Natural killer cell (primary cell): ENCODE data around the gene ZFAND5. TPM values are rescaled to one million over a fixed set of nuclear protein-coding genes. Genes with fewer than 3 reads are reported as not detected.

ENCODE experiments used
- ATAC-seq, 3 donors: fragments of 150-1000 bp in 2 of 3; fragments of 200-7000 bp in 1 of 3; cut with Tn5 transposase; 1 replicate in 1 of 3; 2 replicates in 2 of 3; pipeline ENCODE4 v1.10.0; 2021; ENCODE audit warnings: mild to moderate bottlenecking in 2 of 3, moderate library complexity in 2 of 3
- DNase-seq, 2 donors: peaks; one replicate each; pipeline versions ENCODE4 v3.0.0 to v3.0.0-alpha.2; 2013 to 2021; ENCODE audit warnings: mixed read lengths in 1 of 2
- H3K27ac ChIP-seq: one replicate; pipeline ENCODE4 v1.5.1; 2013; ENCODE audit warnings: mild to moderate bottlenecking, low read length
- H3K27me3 ChIP-seq: one replicate; pipeline ENCODE4 v1.6.1; 2013; ENCODE audit warnings: low read length; ENCODE audit not compliant: control insufficient read depth, insufficient read depth
- H3K36me3 ChIP-seq: one replicate; pipeline ENCODE4 v1.6.1; 2013; ENCODE audit warnings: low read length; ENCODE audit not compliant: control insufficient read depth, insufficient read depth
- H3K4me1 ChIP-seq: one replicate; pipeline ENCODE4 v1.6.1; 2013; ENCODE audit warnings: low read length; ENCODE audit not compliant: control insufficient read depth, insufficient read depth
- H3K4me3 ChIP-seq: one replicate; pipeline ENCODE4 v1.5.1; 2013; ENCODE audit warnings: low read length
- H3K9me3 ChIP-seq: one replicate; pipeline ENCODE4 v1.6.1; 2013; ENCODE audit warnings: low read length; ENCODE audit not compliant: control insufficient read depth, insufficient read depth
- H3K27ac Mint-ChIP-seq, 2 donors: one replicate each; pipeline ENCODE4 v1.8.0; 2022; ENCODE audit warnings: mild to moderate bottlenecking in 2 of 2, mixed read lengths in 2 of 2, moderate library complexity in 1 of 2
- H3K27me3 Mint-ChIP-seq, 2 donors: one replicate each; pipeline ENCODE4 v1.8.0; 2022; ENCODE audit warnings: low read depth in 2 of 2, mixed read lengths in 2 of 2
- H3K36me3 Mint-ChIP-seq: one replicate; pipeline ENCODE4 v1.8.0; 2022; ENCODE audit warnings: mixed read lengths
- H3K4me1 Mint-ChIP-seq, 2 donors: one replicate each; pipeline ENCODE4 v1.8.0; 2022; ENCODE audit warnings: mixed read lengths in 2 of 2
- H3K4me3 Mint-ChIP-seq: one replicate; pipeline ENCODE4 v1.8.0; 2022; ENCODE audit warnings: mild to moderate bottlenecking, moderate library complexity, mixed read lengths
- H3K9me3 Mint-ChIP-seq, 2 donors: one replicate each; pipeline ENCODE4 v1.8.0; 2022; ENCODE audit warnings: mixed read lengths in 2 of 2
- WGBS: methylation state at CpG from one replicate; pipeline ENCODE4 v1.1.7; 2013; ENCODE audit warnings: missing lambda C conversion rate; ENCODE audit not compliant: insufficient coverage; 5-methylcytosine and 5-hydroxymethylcytosine counted together
- intact Hi-C: fragments of 100-400 bp; cut with micrococcal nuclease; formaldehyde crosslinking; loops from one replicate; pipeline ENCODE4 v1.14.2; 2022
- total RNA-seq, 4 donors: library from RNA; stranded (reverse); fragments of 120-200 nt in 1 of 4; gene quantifications; one replicate each; pipeline versions ENCODE4 v1.2.3 to v1.2.4, GENCODE V29; 2013 to 2022
- TF ChIP-seq, protein P1 (sequence below): fragments of 200-600 bp; IDR thresholded peaks from one replicate; pipeline ENCODE4 v1.8.0; 2022; ENCODE audit warnings: antibody characterized with exemption

The ZFAND5 gene
- total RNA-seq, 3 donors from 2014 or later (not counting 1 experiment from before 2014, with no cell fraction given): 307 to 450 (median 318) TPM

GRCh38 chr9:72349911-72350310 is 15.1 kb downstream of the ZFAND5 start:
- Mint-ChIP-seq H3K4me1 (peaks cover 4 to 19% of the 10 kb centered on the region in 2 donors), H3K36me3 (peaks cover 8% of the 10 kb centered on the region), H3K27me3 (no peaks in the 10 kb centered on the region), H3K4me3 (no peak overlapping the region), H3K9me3 (no peaks in the 10 kb centered on the region), H3K27ac (peak overlapping the region in 1 of 2 donors; percentile 78)
- no peak overlapping the region for H3K4me3 ChIP-seq
- TF ChIP-seq, protein P1, sequence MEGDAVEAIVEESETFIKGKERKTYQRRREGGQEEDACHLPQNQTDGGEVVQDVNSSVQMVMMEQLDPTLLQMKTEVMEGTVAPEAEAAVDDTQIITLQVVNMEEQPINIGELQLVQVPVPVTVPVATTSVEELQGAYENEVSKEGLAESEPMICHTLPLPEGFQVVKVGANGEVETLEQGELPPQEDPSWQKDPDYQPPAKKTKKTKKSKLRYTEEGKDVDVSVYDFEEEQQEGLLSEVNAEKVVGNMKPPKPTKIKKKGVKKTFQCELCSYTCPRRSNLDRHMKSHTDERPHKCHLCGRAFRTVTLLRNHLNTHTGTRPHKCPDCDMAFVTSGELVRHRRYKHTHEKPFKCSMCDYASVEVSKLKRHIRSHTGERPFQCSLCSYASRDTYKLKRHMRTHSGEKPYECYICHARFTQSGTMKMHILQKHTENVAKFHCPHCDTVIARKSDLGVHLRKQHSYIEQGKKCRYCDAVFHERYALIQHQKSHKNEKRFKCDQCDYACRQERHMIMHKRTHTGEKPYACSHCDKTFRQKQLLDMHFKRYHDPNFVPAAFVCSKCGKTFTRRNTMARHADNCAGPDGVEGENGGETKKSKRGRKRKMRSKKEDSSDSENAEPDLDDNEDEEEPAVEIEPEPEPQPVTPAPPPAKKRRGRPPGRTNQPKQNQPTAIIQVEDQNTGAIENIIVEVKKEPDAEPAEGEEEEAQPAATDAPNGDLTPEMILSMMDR: no peak
- H3K4me1 ChIP-seq: no peaks in the 10 kb centered on the region
- H3K27ac ChIP-seq: no peak overlapping the region
- intact Hi-C loops: no loop called here
- 92% methylated on average over 1 of the region's 1 CpG for WGBS
- H3K36me3 ChIP-seq: peaks cover 22% of the 10 kb centered on the region
- DNase-seq: no peak
- H3K9me3 ChIP-seq: no peaks in the 10 kb centered on the region
- ATAC-seq: no peak
- H3K27me3 ChIP-seq: no peaks in the 10 kb centered on the region

- Mint-ChIP-seq H3K27me3 (no peaks in the 10 kb centered on the region), H3K9me3 (no peaks in the 10 kb centered on the region), H3K27ac (peak overlapping the region in 1 of 2 donors; percentile 78), H3K36me3 (peaks cover 5% of the 10 kb centered on the region), H3K4me3 (no peak overlapping the region), H3K4me1 (peaks cover 4 to 14% of the 10 kb centered on the region in 2 donors)
- H3K36me3 ChIP-seq: peaks cover 19% of the 10 kb centered on the region
- intact Hi-C loops: no loop called here
- no peaks in the 10 kb centered on the region for H3K4me1 ChIP-seq
- H3K9me3 ChIP-seq: no peaks in the 10 kb centered on the region
- H3K4me3 ChIP-seq: no peak overlapping the region
- WGBS: no CpG with 5 or more reads among the region's 2 CpGs
- TF ChIP-seq, protein P1: no peak
- H3K27me3 ChIP-seq: no peaks in the 10 kb centered on the region
- H3K27ac ChIP-seq: no peak overlapping the region
- no peak for ATAC-seq
- no peak for DNase-seq
Measured at GRCh38 chr9:72349240-72349639, 15.8 kb downstream of the ZFAND5 start.

- Histone ChIP-seq H3K9me3 (no peaks in the 10 kb centered on the region), H3K27me3 (no peaks in the 10 kb centered on the region), H3K27ac (no peak overlapping the region), H3K36me3 (peaks cover 14% of the 10 kb centered on the region), H3K4me1 (no peaks in the 10 kb centered on the region), H3K4me3 (no peak overlapping the region)
- TF ChIP-seq, protein P1: no peak
- intact Hi-C loops: no loop called here
- no peak for ATAC-seq
- H3K27ac Mint-ChIP-seq: no peak overlapping the region
- no peak overlapping the region for H3K4me3 Mint-ChIP-seq
- WGBS: no CpG with 5 or more reads among the region's 1 CpG
- no peaks in the 10 kb centered on the region for H3K9me3 Mint-ChIP-seq
- H3K36me3 Mint-ChIP-seq: peaks cover 15% of the 10 kb centered on the region
- no peak for DNase-seq
- H3K27me3 Mint-ChIP-seq: no peaks in the 10 kb centered on the region
- peaks cover 4 to 6% of the 10 kb centered on the region in 2 donors for H3K4me1 Mint-ChIP-seq
Measured at GRCh38 chr9:72346333-72346732, 18.7 kb downstream of the ZFAND5 start.

- peaks cover 21% of the 10 kb centered on the region for H3K36me3 ChIP-seq
- ATAC-seq (no peak), DNase-seq (no peak)
- H3K9me3 ChIP-seq: no peaks in the 10 kb centered on the region
- H3K4me1 Mint-ChIP-seq: peaks cover 0 to 2% of the 10 kb centered on the region in 2 donors
- no peaks in the 10 kb centered on the region for H3K27me3 Mint-ChIP-seq
- H3K9me3 Mint-ChIP-seq: no peaks in the 10 kb centered on the region
- H3K36me3 Mint-ChIP-seq: peaks cover 20% of the 10 kb centered on the region
- H3K4me3 Mint-ChIP-seq: no peak overlapping the region
- no peaks in the 10 kb centered on the region for H3K4me1 ChIP-seq
- 83% methylated on average over 3 of the region's 4 CpGs for WGBS
- H3K27ac ChIP-seq: no peak overlapping the region
- no peaks in the 10 kb centered on the region for H3K27me3 ChIP-seq
- no peak overlapping the region for H3K4me3 ChIP-seq
- intact Hi-C loops: no loop called here
- TF ChIP-seq, protein P1: no peak
- no peak overlapping the region for H3K27ac Mint-ChIP-seq
Measured at GRCh38 chr9:72338631-72339030, 26.4 kb downstream of the ZFAND5 start.
